GM18505 (cell line): ENCODE results near the gene RTL10.

Experiments
- ATAC-seq: cut with Tn5 transposase; IDR thresholded peaks from one replicate; pipeline ENCODE4 v1.9.1; 2021; ENCODE audit not compliant: unreplicated experiment
- POLR2A ChIP-seq: IDR thresholded peaks from 4 replicates; pipeline ENCODE4 v1.6.1; 2011; ENCODE audit warnings: borderline replicate concordance; ENCODE audit not compliant: insufficient read depth, insufficient read length; ENCODE audit errors: extremely low read depth

RTL10 gene

GRCh38 chr22:19855504-19856409 lies 1.1 kb upstream of the RTL10 start:
- peak; percentile 64 for TF ChIP-seq POLR2A
- ATAC-seq: peak; percentile 27

DNA sequence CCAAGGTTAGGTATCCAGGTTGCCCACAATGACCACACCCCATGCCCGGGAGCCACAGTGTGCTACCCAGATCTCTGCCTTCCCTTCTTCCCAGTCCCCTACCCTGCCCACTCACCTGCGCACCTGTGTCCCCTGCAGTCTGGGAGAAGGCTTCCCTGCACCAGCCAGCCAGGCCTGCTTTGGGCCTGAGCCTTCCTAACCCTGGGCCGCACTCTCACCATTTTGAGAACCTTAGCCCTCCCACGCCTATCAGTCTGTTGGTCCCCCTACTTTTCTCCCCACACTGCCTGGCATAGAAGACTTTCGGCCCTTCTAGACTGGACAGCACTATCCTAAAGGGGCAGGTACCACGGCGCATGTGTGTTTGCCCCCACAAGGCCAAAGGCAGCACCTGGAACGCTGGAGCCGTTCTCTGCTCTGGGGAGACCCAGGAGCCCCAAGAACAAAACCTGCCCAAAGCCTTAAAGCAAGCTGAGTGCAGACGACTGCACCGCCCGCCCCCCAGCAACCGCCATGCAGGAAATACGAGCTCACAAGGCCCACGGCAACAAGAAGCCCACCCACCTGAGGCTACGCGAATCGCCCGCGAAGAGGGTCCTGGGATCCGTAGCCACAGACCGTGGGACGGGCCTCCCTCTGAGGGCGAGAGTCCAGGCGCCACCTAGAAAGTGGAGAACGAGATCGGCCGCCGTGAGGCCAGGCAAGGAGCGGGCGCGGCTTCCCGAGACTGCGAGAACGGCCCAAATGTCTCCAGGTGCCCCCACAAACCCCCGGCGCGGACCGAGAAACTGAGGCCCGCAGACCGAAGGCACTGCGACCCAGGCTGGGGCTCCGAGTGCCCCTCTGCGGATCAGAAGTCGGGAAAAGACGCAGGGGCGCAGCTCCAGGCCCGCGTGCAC lies 546 bp downstream of the RTL10 start:
- ATAC-seq: peak; percentile 16
- TF ChIP-seq POLR2A: no peak

- TF ChIP-seq POLR2A: no peak
- no peak for ATAC-seq
Observed at GRCh38 chr22:19853058-19853878, 1.4 kb downstream of the RTL10 start.

DNA sequence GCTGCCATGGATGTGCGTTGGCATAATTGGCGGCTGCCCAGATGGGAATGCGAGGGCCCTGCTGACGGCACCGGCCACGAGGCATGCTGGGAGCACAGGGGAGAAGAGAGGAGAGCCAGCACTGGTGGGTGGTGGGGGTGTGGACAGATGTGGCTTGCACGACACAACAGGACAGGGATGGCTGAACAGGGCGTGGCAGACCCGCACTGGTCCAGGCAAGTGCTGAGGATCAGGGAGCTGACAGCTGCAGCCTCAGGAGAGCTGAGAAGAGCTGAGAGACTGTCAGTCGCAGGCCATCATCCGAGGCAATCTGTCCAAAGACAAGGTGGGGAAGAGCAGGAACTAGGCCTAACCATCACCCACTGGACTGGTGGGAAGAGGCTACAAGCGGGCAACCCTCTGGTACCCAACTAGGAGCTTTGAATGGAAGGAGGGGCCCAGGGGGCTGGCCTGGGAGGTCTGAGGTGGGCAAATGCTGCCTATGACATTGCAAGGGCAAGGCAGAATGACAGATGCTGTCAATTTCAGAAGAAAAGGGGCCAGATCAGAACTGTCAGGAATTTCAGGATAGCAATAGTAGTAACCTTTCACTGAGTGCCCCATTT lies 2.4 kb downstream of the RTL10 start:
- TF ChIP-seq POLR2A: no peak
- no peak for ATAC-seq

DNA sequence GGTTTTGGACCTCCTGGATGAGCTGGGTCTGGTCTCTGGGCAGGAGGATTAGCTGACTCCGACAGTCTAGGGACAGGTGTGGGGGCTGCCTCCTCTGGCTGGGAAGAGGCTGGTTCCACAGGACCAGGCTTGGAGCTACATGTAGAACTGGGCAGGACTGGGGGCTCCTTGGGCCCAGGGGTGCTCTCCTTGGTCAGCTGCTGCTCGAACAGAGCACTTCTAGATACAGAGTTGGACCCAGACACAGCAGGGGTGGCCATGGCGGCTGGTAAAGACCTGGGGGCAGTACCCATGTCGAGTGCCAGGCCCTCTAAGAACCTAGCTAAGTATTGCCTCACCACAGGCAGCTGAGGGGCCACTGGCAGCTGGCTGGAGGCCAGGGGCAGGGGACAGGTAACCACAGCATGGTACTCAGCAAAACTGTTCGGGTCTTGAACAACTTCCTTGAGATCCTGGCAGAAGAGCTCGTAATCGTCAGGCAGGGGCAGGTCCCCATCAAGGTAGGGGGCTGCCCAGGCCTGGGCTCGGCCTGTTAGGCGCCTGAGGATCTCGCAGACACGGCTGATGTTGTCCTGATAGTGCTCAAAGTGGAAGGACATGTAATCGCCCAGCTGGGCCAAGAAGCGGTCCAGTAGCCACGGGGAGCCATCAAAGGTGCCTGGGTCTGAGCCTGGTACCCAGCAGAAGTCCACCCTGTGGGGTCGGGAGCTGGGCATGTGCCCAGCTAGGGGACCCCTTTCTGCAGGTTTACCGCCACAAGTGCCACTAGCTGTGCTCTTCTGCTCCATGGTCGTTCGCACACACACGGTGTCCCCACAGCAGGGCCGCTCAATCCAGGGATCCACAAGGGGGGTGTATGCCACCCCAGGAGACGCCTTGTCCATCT lies 3.1 kb downstream of the RTL10 start:
- ATAC-seq: no peak
- no peak for TF ChIP-seq POLR2A

DNA sequence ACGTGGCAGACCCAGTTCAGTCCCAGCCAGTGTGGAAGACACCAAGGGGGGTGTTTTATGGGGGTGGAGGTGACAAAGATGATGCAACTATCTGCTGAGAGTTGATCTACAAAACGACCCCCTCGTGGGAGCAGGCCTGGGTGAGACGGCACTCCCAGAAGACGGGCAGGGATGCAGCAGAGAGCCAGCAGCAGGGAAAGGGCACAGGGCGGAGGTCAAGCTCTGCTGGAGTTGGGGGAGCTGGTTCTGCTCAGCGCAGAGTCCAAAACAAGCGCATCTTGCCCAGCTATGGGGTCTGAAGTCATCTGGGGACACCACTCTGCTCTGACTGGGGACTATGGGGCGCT lies 3.9 kb downstream of the RTL10 start:
- no peak for TF ChIP-seq POLR2A
- ATAC-seq: no peak

GRCh38 chr22:19849835-19850762 lies 4.6 kb downstream of the RTL10 start:
- no peak for TF ChIP-seq POLR2A
- ATAC-seq: no peak

GRCh38 chr22:19848298-19849224 lies 6.1 kb downstream of the RTL10 start:
- no peak for ATAC-seq
- no peak for TF ChIP-seq POLR2A

DNA sequence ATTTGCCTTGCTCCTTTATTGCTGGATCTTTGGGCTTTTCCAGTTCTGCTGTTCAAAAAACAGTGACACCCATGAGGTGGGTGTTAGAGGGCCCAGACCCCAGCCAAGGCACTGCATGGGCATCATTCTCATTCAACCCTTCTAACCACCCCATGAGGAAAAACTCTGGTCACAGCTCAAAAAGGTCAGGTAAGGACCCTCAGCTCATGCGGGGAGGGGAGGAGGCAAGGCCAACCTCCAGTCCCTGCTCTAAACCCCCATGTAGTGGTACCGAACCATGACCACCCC lies 7.4 kb downstream of the RTL10 start:
- ATAC-seq: no peak
- TF ChIP-seq POLR2A: no peak
